Endothelial cell (in vitro differentiated cells): ENCODE measurements around the gene DACT3. TPM values are rescaled to one million over a fixed set of nuclear protein-coding genes. Genes with fewer than 3 reads are reported as not detected.

Experiments
- DNase-seq: peaks from one replicate; pipeline ENCODE4 v3.0.0; 2021; ENCODE audit warnings: low spot score
- H3K27ac Mint-ChIP-seq: one replicate; pipeline ENCODE4 v1.8.0; 2021; ENCODE audit warnings: mixed read lengths, inconsistent platforms; ENCODE audit not compliant: unreplicated experiment
- H3K27me3 Mint-ChIP-seq: one replicate; pipeline ENCODE4 v1.8.0; 2021; ENCODE audit warnings: mild to moderate bottlenecking, moderate library complexity, mixed read lengths, inconsistent platforms; ENCODE audit not compliant: unreplicated experiment
- H3K36me3 Mint-ChIP-seq: one replicate; pipeline ENCODE4 v1.8.0; 2021; ENCODE audit warnings: mild to moderate bottlenecking, low read depth, mixed read lengths, inconsistent platforms; ENCODE audit not compliant: unreplicated experiment
- H3K4me1 Mint-ChIP-seq: one replicate; pipeline ENCODE4 v1.8.0; 2021; ENCODE audit warnings: mild to moderate bottlenecking, mixed read lengths, inconsistent platforms; ENCODE audit not compliant: unreplicated experiment
- H3K4me3 Mint-ChIP-seq: one replicate; pipeline ENCODE4 v1.8.0; 2021; ENCODE audit warnings: mild to moderate bottlenecking, mixed read lengths, inconsistent platforms; ENCODE audit not compliant: unreplicated experiment
- H3K9me3 Mint-ChIP-seq: one replicate; pipeline ENCODE4 v1.8.0; 2021; ENCODE audit warnings: mixed read lengths, inconsistent platforms; ENCODE audit not compliant: unreplicated experiment
- CTCF ChIP-seq: fragments of 200-600 bp; sonication (generic); IDR thresholded peaks from one replicate; pipeline ENCODE4 v1.5.0; 2021; ENCODE audit warnings: antibody characterized with exemption; ENCODE audit not compliant: unreplicated experiment
- total RNA-seq: library from RNA; stranded (reverse); fragmentation: NEBNext Ultra II Directional; extraction: Animal tissue kit (Norgen Biotek cat#: 25700); gene quantifications from one replicate; pipeline ENCODE4 v1.2.1, GENCODE V29; 2021; ENCODE audit not compliant: unreplicated experiment

Gene DACT3
- total RNA-seq, 1 donor from 2014 or later, result 1.1 TPM

- peaks cover 8% of the 10 kb centered on the region for H3K27me3 Mint-ChIP-seq
- H3K9me3 Mint-ChIP-seq, result no peaks in the 10 kb centered on the region
- no peak overlapping the region for H3K27ac Mint-ChIP-seq
- no peak overlapping the region for H3K4me3 Mint-ChIP-seq
- H3K4me1 Mint-ChIP-seq, result peaks cover 3% of the 10 kb centered on the region
- no peak for TF ChIP-seq CTCF
- DNase-seq, result no peak
- no peaks in the 10 kb centered on the region for H3K36me3 Mint-ChIP-seq
Measured at GRCh38 chr19:46620716-46621115, 40.3 kb downstream of the DACT3 start.

GRCh38 chr19:46620267-46620666 lies 40.7 kb downstream of the DACT3 start:
- Mint-ChIP-seq H3K27me3 (peaks cover 8% of the 10 kb centered on the region), H3K9me3 (no peaks in the 10 kb centered on the region), H3K4me1 (peaks cover 3% of the 10 kb centered on the region), H3K36me3 (no peaks in the 10 kb centered on the region), H3K27ac (no peak overlapping the region), H3K4me3 (no peak overlapping the region)
- no peak for TF ChIP-seq CTCF
- DNase-seq, result no peak

GRCh38 chr19:46618670-46619231 lies 42.2 kb downstream of the DACT3 start:
- Mint-ChIP-seq H3K36me3 (no peaks in the 10 kb centered on the region), H3K27ac (no peak overlapping the region), H3K4me3 (no peak overlapping the region), H3K27me3 (peaks cover 9% of the 10 kb centered on the region), H3K9me3 (no peaks in the 10 kb centered on the region), H3K4me1 (peaks cover 3% of the 10 kb centered on the region)
- no peak for TF ChIP-seq CTCF
- no peak for DNase-seq

GRCh38 chr19:46617601-46618000 lies 43.4 kb downstream of the DACT3 start:
- Mint-ChIP-seq H3K27ac (no peak overlapping the region), H3K27me3 (peaks cover 10% of the 10 kb centered on the region), H3K9me3 (no peaks in the 10 kb centered on the region), H3K4me1 (peaks cover 3% of the 10 kb centered on the region), H3K36me3 (no peaks in the 10 kb centered on the region), H3K4me3 (no peak overlapping the region)
- no peak for TF ChIP-seq CTCF
- no peak for DNase-seq

GRCh38 chr19:46616631-46617322 lies 44.2 kb downstream of the DACT3 start:
- no peak overlapping the region for H3K27ac Mint-ChIP-seq
- no peak for TF ChIP-seq CTCF
- no peaks in the 10 kb centered on the region for H3K9me3 Mint-ChIP-seq
- peak overlapping the region; percentile 60 for H3K4me3 Mint-ChIP-seq
- peaks cover 3% of the 10 kb centered on the region for H3K4me1 Mint-ChIP-seq
- peak; percentile 73 for DNase-seq
- H3K27me3 Mint-ChIP-seq, result peaks cover 12% of the 10 kb centered on the region
- no peaks in the 10 kb centered on the region for H3K36me3 Mint-ChIP-seq
